Naive thymus-derived CD4-positive, alpha-beta T cell (primary cell): ENCODE data around the gene WNT11. TPM values are rescaled to one million over a fixed set of nuclear protein-coding genes. Genes with fewer than 3 reads are reported as not detected.

Source experiments
- ATAC-seq: fragments of 150-1000 bp; cut with Tn5 transposase; 2 replicates; pipeline ENCODE4 v1.10.0; 2021; ENCODE audit warnings: mild to moderate bottlenecking, moderate library complexity
- CTCF ChIA-PET: fragments of 350-600 bp; sonication (Branson Sonifier 250); formaldehyde crosslinking; loops from one replicate; lab custom pipeline; 2021; ENCODE audit warnings: antibody characterized with exemption; lab: Charles Lee
- POLR2A ChIA-PET: fragments of 350-600 bp; sonication (Branson Sonifier 250); formaldehyde crosslinking; loops from one replicate; lab custom pipeline; 2021; ENCODE audit warnings: antibody characterized with exemption, inconsistent platforms; lab: Charles Lee
- DNase-seq, 9 donors: peaks; one replicate each; pipeline versions ENCODE4 v3.0.0 to v3.0.0-alpha.2; 2020 to 2022; ENCODE audit warnings: mixed read lengths in 1 of 9
- H3K27ac ChIP-seq: one replicate; pipeline ENCODE4 v1.7.0; 2013; ENCODE audit warnings: mild to moderate bottlenecking, low read depth, low read length, moderate library complexity
- H3K27me3 ChIP-seq, 2 donors: one replicate each; pipeline ENCODE4 v1.7.0; 2013; ENCODE audit warnings: low read length in 2 of 2, mild to moderate bottlenecking in 2 of 2, moderate library complexity in 2 of 2; ENCODE audit not compliant: control insufficient read depth in 2 of 2, insufficient read depth in 2 of 2
- H3K36me3 ChIP-seq, 3 experiments: 1 replicate in 2 of 3; 2 replicates in 1 of 3; pipeline ENCODE4 v1.7.0; 2013; ENCODE audit warnings: low read length in 3 of 3, mild to moderate bottlenecking in 3 of 3, moderate library complexity in 1 of 3; ENCODE audit not compliant: insufficient read depth in 3 of 3, control insufficient read depth in 2 of 3
- H3K4me1 ChIP-seq, 2 donors: one replicate each; pipeline ENCODE4 v1.7.0; 2013; ENCODE audit warnings: low read length in 2 of 2, mild to moderate bottlenecking in 2 of 2, moderate library complexity in 1 of 2; ENCODE audit not compliant: control insufficient read depth in 2 of 2, insufficient read depth in 2 of 2
- H3K4me3 ChIP-seq: 2 replicates; pipeline ENCODE4 v1.7.0; 2013; ENCODE audit warnings: mild to moderate bottlenecking, low read length
- H3K9me3 ChIP-seq, 3 experiments: 1 replicate in 2 of 3; 2 replicates in 1 of 3; pipeline ENCODE4 v1.7.0; 2013; ENCODE audit warnings: low read length in 3 of 3; ENCODE audit not compliant: control insufficient read depth in 2 of 3
- H3K27ac Mint-ChIP-seq, 9 donors: one replicate each; pipeline ENCODE4 v1.8.0; 2020 to 2022; ENCODE audit warnings: mixed read lengths in 9 of 9, mild to moderate bottlenecking in 8 of 9, moderate library complexity in 5 of 9, inconsistent platforms in 2 of 9
- H3K27me3 Mint-ChIP-seq, 5 donors: one replicate each; pipeline ENCODE4 v1.8.0; 2021 to 2022; ENCODE audit warnings: mixed read lengths in 5 of 5, mild to moderate bottlenecking in 1 of 5
- H3K36me3 Mint-ChIP-seq, 5 donors: one replicate each; pipeline ENCODE4 v1.8.0; 2020 to 2022; ENCODE audit warnings: mixed read lengths in 5 of 5, mild to moderate bottlenecking in 3 of 5, inconsistent platforms in 1 of 5
- H3K4me1 Mint-ChIP-seq, 7 donors: one replicate each; pipeline ENCODE4 v1.8.0; 2020 to 2022; ENCODE audit warnings: mixed read lengths in 7 of 7, mild to moderate bottlenecking in 3 of 7, inconsistent platforms in 1 of 7
- H3K4me3 Mint-ChIP-seq, 10 donors: one replicate each; pipeline ENCODE4 v1.8.0; 2020 to 2022; ENCODE audit warnings: mild to moderate bottlenecking in 10 of 10, mixed read lengths in 10 of 10, moderate library complexity in 6 of 10, inconsistent platforms in 2 of 10
- H3K9me3 Mint-ChIP-seq, 11 donors: one replicate each; pipeline ENCODE4 v1.8.0; 2020 to 2022; ENCODE audit warnings: mixed read lengths in 11 of 11, mild to moderate bottlenecking in 4 of 11, inconsistent platforms in 1 of 11, moderate library complexity in 1 of 11
- intact Hi-C, 2 donors: fragments of 100-400 bp; cut with micrococcal nuclease; formaldehyde crosslinking; loops; one replicate each; pipeline ENCODE4 v1.15.1; 2023
- polyA plus RNA-seq, 2 donors: library from polyadenylated mRNA; unstranded; fragments of 300-500 nt; fragmentation: Illumina TruSeq; gene quantifications; one replicate each; pipeline ENCODE4 v1.2.3, GENCODE V29; 2021
- total RNA-seq, 6 experiments: library from RNA in 5 of 6; stranded (reverse) in 5 of 6; gene quantifications; 1 replicate in 5 of 6; 2 replicates in 1 of 6; pipeline ENCODE4 v1.2.3 and lab custom pipeline; 2021 to 2026

Gene WNT11
- total and polyA plus RNA-seq, 7 experiments from 2014 or later, result 0.16 to 0.45 (median 0.27) TPM; not detected in 4

DNA sequence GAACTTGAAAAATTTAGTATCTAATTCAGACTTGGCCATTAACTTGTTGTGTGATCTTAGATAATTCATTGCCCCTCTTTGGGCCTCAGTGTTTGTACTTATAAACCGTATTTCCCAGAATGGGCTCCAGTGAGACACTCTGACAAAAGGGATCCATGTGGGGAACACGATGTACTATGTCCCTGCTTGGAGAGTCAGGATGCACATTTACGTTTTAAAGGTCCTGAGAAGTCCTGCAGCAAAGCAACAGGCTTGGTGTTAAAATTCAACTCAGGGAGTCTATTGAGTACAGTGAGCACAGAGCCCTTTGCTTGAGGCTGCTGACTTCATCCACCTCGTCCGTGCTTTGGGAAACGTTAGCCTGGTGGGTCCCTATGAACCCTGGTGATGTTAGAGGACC lies 9.0 kb downstream of the WNT11 start:
- ChIA-PET CTCF (no interaction called here), POLR2A (no interaction called here)
- H3K36me3 ChIP-seq, result no peaks in the 10 kb centered on the region
- intact Hi-C loops, result no loop called here
- Mint-ChIP-seq H3K36me3 (no peaks in the 10 kb centered on the region), H3K4me1 (peaks cover 0 to 2% (median 0%) of the 10 kb centered on the region in 7 donors), H3K9me3 (no peaks in the 10 kb centered on the region), H3K27ac (no peak overlapping the region), H3K4me3 (no peak overlapping the region), H3K27me3 (peaks cover 0 to 11% (median 4%) of the 10 kb centered on the region in 5 donors)
- no peak overlapping the region for H3K4me3 ChIP-seq
- ATAC-seq (no peak), DNase-seq (no peak)
- no peaks in the 10 kb centered on the region for H3K27me3 ChIP-seq
- no peaks in the 10 kb centered on the region for H3K9me3 ChIP-seq
- H3K27ac ChIP-seq, result no peak overlapping the region
- no peaks in the 10 kb centered on the region for H3K4me1 ChIP-seq

GRCh38 chr11:76196849-76197248 lies 9.5 kb downstream of the WNT11 start:
- no peaks in the 10 kb centered on the region for H3K36me3 ChIP-seq

DNA sequence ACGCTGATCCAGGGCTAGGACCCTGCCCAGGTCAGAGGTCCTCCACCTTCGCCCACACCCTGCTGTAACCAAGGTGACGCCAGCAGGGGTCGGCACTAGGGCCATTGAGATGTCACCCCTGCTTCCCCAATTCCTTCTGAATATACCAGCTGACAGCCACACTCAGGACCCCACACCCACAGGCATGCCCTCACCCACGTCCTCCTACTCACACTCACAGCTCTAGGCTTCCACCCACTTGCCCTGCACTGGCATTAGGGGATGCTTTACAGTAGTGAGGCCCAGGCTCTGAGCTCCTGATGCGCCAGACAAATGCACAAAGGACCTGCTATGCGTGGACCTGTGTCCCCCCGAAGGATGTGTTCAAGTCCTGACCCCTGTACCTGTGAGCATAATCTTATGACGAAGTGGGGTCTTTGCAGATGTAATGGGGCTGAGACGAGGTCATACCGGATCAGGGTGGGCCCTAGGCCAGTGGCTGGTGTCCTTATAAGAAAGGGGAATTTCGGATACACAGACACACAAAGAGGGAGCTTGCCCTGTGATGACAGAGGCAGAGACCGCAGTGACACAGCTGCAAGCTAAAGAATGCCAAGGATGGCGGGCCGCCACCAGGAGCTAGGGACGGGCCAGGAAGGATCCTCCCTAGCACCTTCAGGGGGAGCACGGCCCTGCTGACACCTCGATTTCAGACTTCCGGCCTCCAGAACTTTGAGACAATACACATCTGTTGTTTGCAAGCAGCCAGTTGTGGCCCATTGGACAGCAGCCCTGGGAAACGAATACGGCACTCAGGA lies 11.2 kb downstream of the WNT11 start:
- no peak for DNase-seq
- H3K4me3 ChIP-seq, result no peak overlapping the region
- Mint-ChIP-seq H3K4me1 (peaks cover 0 to 2% (median 0%) of the 10 kb centered on the region in 7 donors), H3K9me3 (no peaks in the 10 kb centered on the region), H3K36me3 (no peaks in the 10 kb centered on the region), H3K27ac (no peak overlapping the region), H3K27me3 (peaks cover 0 to 4% (median 0%) of the 10 kb centered on the region in 5 donors), H3K4me3 (no peak overlapping the region)
- no peak overlapping the region for H3K27ac ChIP-seq
- no peaks in the 10 kb centered on the region for H3K4me1 ChIP-seq
- no peaks in the 10 kb centered on the region for H3K27me3 ChIP-seq
- H3K36me3 ChIP-seq, result no peaks in the 10 kb centered on the region
- POLR2A ChIA-PET, result no interaction called here
- intact Hi-C loops, result no loop called here
- no peaks in the 10 kb centered on the region for H3K9me3 ChIP-seq
- ATAC-seq, result no peak
- CTCF ChIA-PET, result interaction anchor here (1.4 kb wide), 1 partner anchor 14 kb away, joined by 4 read pairs; no protein-coding TSS in a partner anchor

More at GRCh38 chr11:76196849-76197248, 9.5 kb downstream of the WNT11 start:
- Histone ChIP-seq H3K4me3 (no peak overlapping the region), H3K27me3 (no peaks in the 10 kb centered on the region), H3K27ac (no peak overlapping the region), H3K4me1 (no peaks in the 10 kb centered on the region), H3K9me3 (no peaks in the 10 kb centered on the region)
- Mint-ChIP-seq H3K36me3 (no peaks in the 10 kb centered on the region), H3K4me1 (peaks cover 0 to 2% (median 0%) of the 10 kb centered on the region in 7 donors), H3K4me3 (no peak overlapping the region), H3K27ac (no peak overlapping the region), H3K27me3 (peaks cover 0 to 8% (median 4%) of the 10 kb centered on the region in 5 donors), H3K9me3 (no peaks in the 10 kb centered on the region)
- DNase-seq, result no peak
- intact Hi-C loops, result no loop called here
- ChIA-PET POLR2A (no interaction called here), CTCF (no interaction called here)
- no peak for ATAC-seq

GRCh38 chr11:76193219-76193618 lies 13.1 kb downstream of the WNT11 start:
- no peak for ATAC-seq
- peaks cover 0 to 2% (median 0%) of the 10 kb centered on the region in 7 donors for H3K4me1 Mint-ChIP-seq
- no peak overlapping the region for H3K4me3 Mint-ChIP-seq
- intact Hi-C loops, result no loop called here
- ChIA-PET CTCF (no interaction called here), POLR2A (no interaction called here)
- no peak overlapping the region for H3K27ac Mint-ChIP-seq
- H3K36me3 ChIP-seq, result no peaks in the 10 kb centered on the region
- no peak for DNase-seq
- no peaks in the 10 kb centered on the region for H3K4me1 ChIP-seq
- no peak overlapping the region for H3K27ac ChIP-seq
- H3K27me3 ChIP-seq, result no peaks in the 10 kb centered on the region
- H3K9me3 ChIP-seq, result no peaks in the 10 kb centered on the region
- H3K27me3 Mint-ChIP-seq, result peaks cover 0 to 4% (median 0%) of the 10 kb centered on the region in 5 donors
- H3K36me3 Mint-ChIP-seq, result no peaks in the 10 kb centered on the region
- H3K4me3 ChIP-seq, result no peak overlapping the region
- no peaks in the 10 kb centered on the region for H3K9me3 Mint-ChIP-seq

- Mint-ChIP-seq H3K27me3 (no peaks in the 10 kb centered on the region), H3K9me3 (no peaks in the 10 kb centered on the region), H3K4me3 (no peak overlapping the region), H3K36me3 (no peaks in the 10 kb centered on the region), H3K4me1 (peaks cover 0 to under 1% (median 0%) of the 10 kb centered on the region in 7 donors), H3K27ac (no peak overlapping the region)
- DNase-seq (no peak), ATAC-seq (no peak)
- Histone ChIP-seq H3K4me1 (no peaks in the 10 kb centered on the region), H3K27ac (no peak overlapping the region), H3K4me3 (no peak overlapping the region), H3K36me3 (no peaks in the 10 kb centered on the region), H3K27me3 (no peaks in the 10 kb centered on the region), H3K9me3 (no peaks in the 10 kb centered on the region)
- ChIA-PET CTCF (interaction anchor here (0.6 kb wide), 1 partner anchor 432 kb away, joined by 3 read pairs; no protein-coding TSS in a partner anchor), POLR2A (no interaction called here)
- intact Hi-C loops, result no loop called here
These were observed 15.9 kb downstream of the WNT11 start for GRCh38 chr11:76190376-76190775.

GRCh38 chr11:76189682-76190081 lies 16.6 kb downstream of the WNT11 start:
- H3K27me3 Mint-ChIP-seq, result no peaks in the 10 kb centered on the region
- Histone ChIP-seq H3K4me3 (no peak overlapping the region), H3K27me3 (no peaks in the 10 kb centered on the region), H3K27ac (no peak overlapping the region), H3K4me1 (no peaks in the 10 kb centered on the region), H3K9me3 (no peaks in the 10 kb centered on the region), H3K36me3 (no peaks in the 10 kb centered on the region)
- no peak overlapping the region for H3K4me3 Mint-ChIP-seq
- ChIA-PET POLR2A (no interaction called here), CTCF (no interaction called here)
- no peak for DNase-seq
- no peaks in the 10 kb centered on the region for H3K9me3 Mint-ChIP-seq
- intact Hi-C loops, result no loop called here
- no peak for ATAC-seq
- no peaks in the 10 kb centered on the region for H3K36me3 Mint-ChIP-seq
- H3K4me1 Mint-ChIP-seq, result peaks cover 0 to 2% (median 0%) of the 10 kb centered on the region in 7 donors
- peak overlapping the region in 1 of 9 donors; percentile 51 for H3K27ac Mint-ChIP-seq

- Histone ChIP-seq H3K36me3 (no peaks in the 10 kb centered on the region), H3K4me1 (no peaks in the 10 kb centered on the region), H3K4me3 (no peak overlapping the region), H3K27ac (no peak overlapping the region), H3K9me3 (no peaks in the 10 kb centered on the region), H3K27me3 (no peaks in the 10 kb centered on the region)
- Mint-ChIP-seq H3K4me3 (no peak overlapping the region), H3K9me3 (no peaks in the 10 kb centered on the region), H3K4me1 (peaks cover 0 to 2% (median 0%) of the 10 kb centered on the region in 7 donors), H3K27me3 (no peaks in the 10 kb centered on the region), H3K36me3 (no peaks in the 10 kb centered on the region), H3K27ac (no peak overlapping the region)
- ChIA-PET POLR2A (no interaction called here), CTCF (no interaction called here)
- no peak for ATAC-seq
- no peak for DNase-seq
- intact Hi-C loops, result no loop called here
These were observed 17.4 kb downstream of the WNT11 start for GRCh38 chr11:76188873-76189272.
